ENCODE data around the gene ITCH. TPM values are rescaled to one million over a fixed set of nuclear protein-coding genes. Genes with fewer than 3 reads are reported as not detected.

Gene ITCH
- total RNA-seq, 4 donors from 2014 or later: 40.7 to 59.3 (median 45.9) TPM

GRCh38 chr20:34368547-34368946, 5.5 kb downstream of the ITCH start:
- DNase-seq (ENCODE audit: low spot score in 2 of 2): peak in 1 of 2 donors; percentile 7
- no peak overlapping the region for H3K4me3 ChIP-seq (ENCODE audit: low read depth, poor library complexity, severe bottlenecking)
- no peak for TF ChIP-seq POLR2A (IDR thresholded peaks at IDR 0.05)
- TF ChIP-seq CTCF (IDR thresholded peaks at IDR 0.05): no peak
- WGBS, 2 donors: 57 to 66% methylated on average over 4 of the region's 4 CpGs
- intact Hi-C loops (cut with DNase I; ENCODE audit: low total_unique reads): no loop called here

DNA sequence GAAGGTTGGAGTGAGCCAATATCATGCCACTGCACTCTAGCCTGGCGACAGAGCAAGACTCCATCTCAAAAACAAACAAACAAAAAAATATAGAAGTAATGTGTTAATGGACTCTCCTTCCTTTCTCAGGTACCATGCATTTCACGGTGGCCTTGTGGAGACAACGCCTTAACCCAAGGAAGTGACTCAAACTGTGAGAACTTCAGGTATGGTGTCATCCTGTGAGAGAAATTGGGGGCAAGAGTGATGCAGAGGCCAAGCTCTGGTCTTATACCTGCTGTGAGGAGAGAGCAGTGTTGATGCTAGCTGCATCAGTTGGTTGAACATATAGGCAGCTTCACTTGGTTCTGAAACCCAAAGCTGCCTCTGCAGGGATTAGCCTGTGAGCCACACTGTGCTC, 6.2 kb downstream of the ITCH start:
- no peak overlapping the region for H3K4me3 ChIP-seq (ENCODE audit: low read depth, poor library complexity, severe bottlenecking)
- 58 to 77% methylated on average over 3 of the region's 3 CpGs for whole genome bisulfite sequencing, 2 donors
- no peak for DNase-seq (ENCODE audit: low spot score in 2 of 2)
- TF ChIP-seq POLR2A (IDR thresholded peaks at IDR 0.05) (no peak), CTCF (IDR thresholded peaks at IDR 0.05) (no peak)
- intact Hi-C loops (cut with DNase I; ENCODE audit: low total_unique reads): no loop called here

- 94 to 95% methylated on average over 6 of the region's 6 CpGs for WGBS, 2 donors
- DNase-seq (ENCODE audit: low spot score in 2 of 2): peak in 1 of 2 donors; percentile 2
- no peak for TF ChIP-seq POLR2A (IDR thresholded peaks at IDR 0.05)
- TF ChIP-seq CTCF (IDR thresholded peaks at IDR 0.05): no peak
- intact Hi-C loops (cut with DNase I; ENCODE audit: low total_unique reads): no loop called here
- no peak overlapping the region for H3K4me3 ChIP-seq (ENCODE audit: low read depth, poor library complexity, severe bottlenecking)
Observed at GRCh38 chr20:34370062-34370461, 7.0 kb downstream of the ITCH start.

DNA sequence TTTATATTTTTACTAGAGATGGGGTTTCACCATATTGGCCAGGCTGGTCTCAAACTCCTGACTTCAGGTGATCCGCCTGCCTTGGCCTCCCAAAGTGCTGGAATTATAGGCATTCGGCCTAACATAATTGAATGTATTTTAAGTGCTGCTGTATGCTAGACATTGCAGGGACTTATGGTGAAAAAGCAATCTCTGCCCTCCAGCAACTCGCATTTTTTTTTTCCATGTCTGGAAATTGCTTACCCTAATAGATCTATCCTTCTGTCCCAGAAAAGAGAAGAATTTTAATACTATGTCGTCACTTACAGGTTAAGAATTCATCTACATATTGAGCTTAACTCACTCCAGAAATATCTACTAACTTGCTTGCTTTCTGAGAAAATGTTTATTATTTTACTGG, 10.4 kb downstream of the ITCH start:
- intact Hi-C loops (cut with DNase I; ENCODE audit: low total_unique reads): no loop called here
- WGBS, 2 donors: 75 to 78% methylated on average over 4 of the region's 4 CpGs
- no peak for DNase-seq (ENCODE audit: low spot score in 2 of 2)
- no peak for TF ChIP-seq CTCF (IDR thresholded peaks at IDR 0.05)
- TF ChIP-seq POLR2A (IDR thresholded peaks at IDR 0.05): no peak
- no peak overlapping the region for H3K4me3 ChIP-seq (ENCODE audit: low read depth, poor library complexity, severe bottlenecking)

- 44 to 50% methylated on average over 1 of the region's 1 CpG for WGBS, 2 donors
- intact Hi-C loops (cut with DNase I; ENCODE audit: low total_unique reads): no loop called here
- TF ChIP-seq POLR2A (IDR thresholded peaks at IDR 0.05) (no peak), CTCF (IDR thresholded peaks at IDR 0.05) (no peak)
- no peak for DNase-seq (ENCODE audit: low spot score in 2 of 2)
- H3K4me3 ChIP-seq (ENCODE audit: low read depth, poor library complexity, severe bottlenecking): no peak overlapping the region
Observed at GRCh38 chr20:34374209-34374760, 11.2 kb downstream of the ITCH start.

GRCh38 chr20:34375977-34376430, 12.9 kb downstream of the ITCH start:
- H3K4me3 ChIP-seq (ENCODE audit: low read depth, poor library complexity, severe bottlenecking): no peak overlapping the region
- no peak for TF ChIP-seq CTCF (IDR thresholded peaks at IDR 0.05)
- 86 to 87% methylated on average over 5 of the region's 5 CpGs for WGBS, 2 donors
- peak in 1 of 2 donors; percentile 3 for DNase-seq (ENCODE audit: low spot score in 2 of 2)
- intact Hi-C loops (cut with DNase I; ENCODE audit: low total_unique reads): no loop called here
